KMS-11 (cell line): ENCODE measurements around the gene TMEM151B.

Experiments used
- H2AFZ ChIP-seq: fragments of 200-600 bp; sonication (generic); 2 replicates; pipeline ENCODE4 v1.6.1; 2016; ENCODE audit warnings: antibody characterized with exemption, mixed run types, low read depth
- H3K27ac ChIP-seq: fragments of 200-600 bp; sonication (generic); 2 replicates; pipeline ENCODE4 v1.6.1; 2016; ENCODE audit warnings: mild to moderate bottlenecking, mixed run types
- H3K27me3 ChIP-seq: fragments of 200-600 bp; sonication (generic); 2 replicates; pipeline ENCODE4 v1.6.1; 2017; ENCODE audit warnings: mild to moderate bottlenecking, low read depth, mixed run types, moderate library complexity; ENCODE audit not compliant: insufficient read depth
- H3K36me3 ChIP-seq: fragments of 200-600 bp; sonication (generic); 2 replicates; pipeline ENCODE4 v1.6.1; 2017; ENCODE audit warnings: mild to moderate bottlenecking, mixed run types; ENCODE audit not compliant: insufficient read depth
- H3K4me1 ChIP-seq: fragments of 200-600 bp; sonication (generic); 2 replicates; pipeline ENCODE4 v1.6.1; 2016; ENCODE audit warnings: mild to moderate bottlenecking, low read depth, mixed run types; ENCODE audit not compliant: poor library complexity, severe bottlenecking
- H3K4me2 ChIP-seq: fragments of 200-600 bp; sonication (generic); 2 replicates; pipeline ENCODE4 v1.7.0; 2016; ENCODE audit warnings: mild to moderate bottlenecking, mixed run types
- H3K4me3 ChIP-seq: fragments of 200-600 bp; sonication (generic); IDR thresholded peaks from 2 replicates; pipeline ENCODE4 v1.6.1; 2017; ENCODE audit warnings: low read depth, low read length, mixed read lengths; ENCODE audit not compliant: insufficient read depth
- H3K79me2 ChIP-seq: fragments of 200-600 bp; sonication (generic); 2 replicates; pipeline ENCODE4 v1.6.1; 2016; ENCODE audit warnings: low read depth, mixed run types; ENCODE audit not compliant: insufficient read depth
- H3K9ac ChIP-seq: fragments of 200-600 bp; sonication (generic); 2 replicates; pipeline ENCODE4 v1.6.1; 2016; ENCODE audit warnings: mild to moderate bottlenecking, mixed run types
- H4K20me1 ChIP-seq: fragments of 200-600 bp; sonication (generic); 2 replicates; pipeline ENCODE4 v1.6.1; 2016; ENCODE audit warnings: mild to moderate bottlenecking, mixed run types; ENCODE audit not compliant: insufficient read depth
- TF ChIP-seq, protein P1 (sequence below): fragments of 200-600 bp; sonication (generic); conservative IDR thresholded peaks from 2 replicates; pipeline ENCODE4 v1.6.1; 2017; ENCODE audit warnings: low read depth, mild to moderate bottlenecking, antibody characterized with exemption, low read length, moderate library complexity, mixed read lengths

The TMEM151B gene

DNA sequence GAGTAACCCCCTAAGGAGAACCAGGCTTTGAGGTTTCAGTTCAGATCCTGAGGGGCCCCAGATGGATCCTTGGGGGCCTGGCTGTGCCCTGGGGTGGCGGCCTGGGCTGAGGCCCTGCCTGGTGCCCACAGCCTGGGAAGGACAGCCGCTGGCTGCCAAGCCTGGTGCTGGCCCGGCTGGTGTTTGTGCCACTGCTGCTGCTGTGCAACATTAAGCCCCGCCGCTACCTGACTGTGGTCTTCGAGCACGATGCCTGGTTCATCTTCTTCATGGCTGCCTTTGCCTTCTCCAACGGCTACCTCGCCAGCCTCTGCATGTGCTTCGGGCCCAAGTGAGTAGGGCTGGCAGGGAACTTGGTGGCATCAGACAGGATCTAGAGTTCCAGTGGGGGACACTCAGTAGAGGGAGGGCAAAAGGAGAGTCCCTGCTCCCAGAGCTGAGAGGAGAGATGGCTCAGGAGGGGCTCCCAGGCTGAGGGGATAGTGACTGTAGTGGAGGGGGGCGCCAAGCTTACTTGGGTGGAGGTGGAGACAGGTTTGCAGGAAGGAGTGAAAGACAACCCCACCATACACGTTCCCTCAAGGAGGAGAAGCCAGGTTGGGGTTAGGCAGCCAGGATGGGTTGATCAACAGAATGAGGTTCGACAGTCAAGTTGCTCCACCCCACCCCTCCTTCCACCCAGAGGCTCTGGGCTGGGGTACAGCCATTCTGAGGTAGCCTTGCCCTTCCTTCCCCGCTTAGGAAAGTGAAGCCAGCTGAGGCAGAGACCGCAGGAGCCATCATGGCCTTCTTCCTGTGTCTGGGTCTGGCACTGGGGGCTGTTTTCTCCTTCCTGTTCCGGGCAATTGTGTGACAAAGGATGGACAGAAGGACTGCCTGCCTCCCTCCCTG is 37.3 kb upstream of the TMEM151B start:
- peaks cover 6% of the 10 kb centered on the region for H3K4me1 ChIP-seq
- no peak overlapping the region; the same call in 1 of the 2 replicates for H3K27ac ChIP-seq

DNA sequence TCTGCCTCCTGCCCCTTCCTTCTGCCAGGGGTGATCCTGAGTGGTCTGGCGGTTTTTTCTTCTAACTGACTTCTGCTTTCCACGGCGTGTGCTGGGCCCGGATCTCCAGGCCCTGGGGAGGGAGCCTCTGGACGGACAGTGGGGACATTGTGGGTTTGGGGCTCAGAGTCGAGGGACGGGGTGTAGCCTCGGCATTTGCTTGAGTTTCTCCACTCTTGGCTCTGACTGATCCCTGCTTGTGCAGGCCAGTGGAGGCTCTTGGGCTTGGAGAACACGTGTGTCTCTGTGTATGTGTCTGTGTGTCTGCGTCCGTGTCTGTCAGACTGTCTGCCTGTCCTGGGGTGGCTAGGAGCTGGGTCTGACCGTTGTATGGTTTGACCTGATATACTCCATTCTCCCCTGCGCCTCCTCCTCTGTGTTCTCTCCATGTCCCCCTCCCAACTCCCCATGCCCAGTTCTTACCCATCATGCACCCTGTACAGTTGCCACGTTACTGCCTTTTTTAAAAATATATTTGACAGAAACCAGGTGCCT is 36.6 kb upstream of the TMEM151B start:
- H3K36me3 ChIP-seq, result no peaks in the 10 kb centered on the region
- peaks cover 13% of the 10 kb centered on the region for H3K4me1 ChIP-seq
- no peak overlapping the region; the same call in 1 of the 2 replicates for H3K27ac ChIP-seq
- no peaks in the 10 kb centered on the region for H3K79me2 ChIP-seq
- H3K9ac ChIP-seq, result no peak overlapping the region
- no peaks in the 10 kb centered on the region for H4K20me1 ChIP-seq
- no peak overlapping the region for H3K4me3 ChIP-seq
- TF ChIP-seq, protein P1, sequence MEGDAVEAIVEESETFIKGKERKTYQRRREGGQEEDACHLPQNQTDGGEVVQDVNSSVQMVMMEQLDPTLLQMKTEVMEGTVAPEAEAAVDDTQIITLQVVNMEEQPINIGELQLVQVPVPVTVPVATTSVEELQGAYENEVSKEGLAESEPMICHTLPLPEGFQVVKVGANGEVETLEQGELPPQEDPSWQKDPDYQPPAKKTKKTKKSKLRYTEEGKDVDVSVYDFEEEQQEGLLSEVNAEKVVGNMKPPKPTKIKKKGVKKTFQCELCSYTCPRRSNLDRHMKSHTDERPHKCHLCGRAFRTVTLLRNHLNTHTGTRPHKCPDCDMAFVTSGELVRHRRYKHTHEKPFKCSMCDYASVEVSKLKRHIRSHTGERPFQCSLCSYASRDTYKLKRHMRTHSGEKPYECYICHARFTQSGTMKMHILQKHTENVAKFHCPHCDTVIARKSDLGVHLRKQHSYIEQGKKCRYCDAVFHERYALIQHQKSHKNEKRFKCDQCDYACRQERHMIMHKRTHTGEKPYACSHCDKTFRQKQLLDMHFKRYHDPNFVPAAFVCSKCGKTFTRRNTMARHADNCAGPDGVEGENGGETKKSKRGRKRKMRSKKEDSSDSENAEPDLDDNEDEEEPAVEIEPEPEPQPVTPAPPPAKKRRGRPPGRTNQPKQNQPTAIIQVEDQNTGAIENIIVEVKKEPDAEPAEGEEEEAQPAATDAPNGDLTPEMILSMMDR, result no peak
- H3K27me3 ChIP-seq, result no peaks in the 10 kb centered on the region
- H2AFZ ChIP-seq, result no peak overlapping the region
- H3K4me2 ChIP-seq, result no peak overlapping the region

More for the DNA sequence above, 37.3 kb upstream of the TMEM151B start:
- Histone ChIP-seq H3K79me2 (peaks cover 7% of the 10 kb centered on the region; the same call in 1 of the 2 replicates), H3K27me3 (no peaks in the 10 kb centered on the region), H3K4me2 (no peak overlapping the region), H4K20me1 (no peaks in the 10 kb centered on the region), H2AFZ (no peak overlapping the region), H3K9ac (no peak overlapping the region), H3K36me3 (no peaks in the 10 kb centered on the region), H3K4me3 (no peak overlapping the region)
- TF ChIP-seq, protein P1, result no peak

DNA sequence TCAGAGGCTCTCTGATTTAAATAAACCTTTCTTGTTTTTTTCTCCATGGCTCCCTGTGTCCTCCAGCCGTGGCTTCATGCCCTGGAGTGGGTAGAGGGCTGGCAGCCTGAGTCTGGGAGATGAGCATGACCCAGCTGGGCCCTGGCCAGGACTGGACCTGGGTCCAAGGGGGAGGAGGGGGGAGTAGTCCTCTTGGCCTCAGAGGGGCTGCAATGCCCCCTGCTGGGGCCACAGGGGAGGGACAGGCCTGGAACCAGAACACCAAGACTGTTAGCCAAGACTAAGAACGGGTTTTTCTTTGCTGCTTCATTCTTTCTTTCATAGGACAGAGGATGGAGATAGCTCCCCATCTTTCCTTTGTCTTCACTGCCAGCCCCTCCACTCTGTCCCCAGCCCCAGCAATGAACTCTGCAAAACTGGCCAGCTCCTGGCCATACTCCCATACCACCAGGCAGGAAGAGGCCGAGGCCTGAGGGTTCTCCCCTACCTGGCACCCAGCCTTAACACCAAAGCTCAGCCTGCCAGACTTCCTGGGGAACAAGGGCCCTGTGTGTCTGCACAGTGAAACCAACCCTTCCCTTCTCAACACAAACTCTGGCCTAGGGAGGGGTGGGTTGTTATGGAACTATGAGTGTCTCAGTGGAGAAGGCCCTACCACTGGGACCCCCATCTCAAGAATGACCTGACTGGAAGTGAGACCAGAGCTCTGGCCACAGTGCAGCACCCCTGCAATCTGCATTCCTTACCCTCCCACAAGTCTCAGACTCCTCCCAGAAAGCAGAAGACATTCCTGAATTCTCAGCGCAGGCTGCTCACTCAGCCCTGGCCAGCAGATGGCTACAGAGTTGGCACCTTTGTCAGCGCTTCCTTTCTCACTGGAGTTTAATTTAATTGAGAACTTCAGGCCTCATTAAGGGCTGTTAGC is 35.9 kb upstream of the TMEM151B start:
- Histone ChIP-seq H3K4me3 (no peak overlapping the region), H4K20me1 (no peaks in the 10 kb centered on the region), H3K36me3 (no peaks in the 10 kb centered on the region), H3K79me2 (no peaks in the 10 kb centered on the region), H2AFZ (no peak overlapping the region), H3K27ac (no peak overlapping the region; the same call in 1 of the 2 replicates), H3K27me3 (no peaks in the 10 kb centered on the region), H3K4me1 (peaks cover 14% of the 10 kb centered on the region), H3K4me2 (no peak overlapping the region), H3K9ac (no peak overlapping the region)
- TF ChIP-seq, protein P1, result peak; percentile 84

DNA sequence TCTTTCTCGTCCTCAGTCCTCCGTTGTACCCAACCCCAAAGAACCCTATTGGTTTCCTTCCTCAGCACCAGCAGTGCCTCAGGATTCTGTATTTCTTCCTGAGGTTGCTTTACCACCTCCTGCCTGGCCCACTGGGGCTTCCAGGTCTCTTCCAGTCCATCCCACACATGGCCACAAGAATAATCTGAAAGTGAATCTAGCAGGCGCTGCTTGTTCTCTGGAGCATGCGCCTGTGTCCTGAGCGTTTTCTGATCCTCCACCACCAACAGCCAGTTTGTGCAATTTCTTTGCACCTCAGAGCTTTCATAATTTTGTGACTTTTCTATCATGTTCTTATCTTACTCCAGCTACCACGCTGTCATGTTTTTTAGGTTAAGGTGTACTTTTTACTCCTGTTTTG is 35.0 kb upstream of the TMEM151B start:
- Histone ChIP-seq H3K4me3 (no peak overlapping the region), H2AFZ (no peak overlapping the region), H3K36me3 (no peaks in the 10 kb centered on the region), H3K4me1 (peaks cover 14% of the 10 kb centered on the region), H4K20me1 (no peaks in the 10 kb centered on the region), H3K27me3 (no peaks in the 10 kb centered on the region), H3K79me2 (no peaks in the 10 kb centered on the region), H3K27ac (no peak overlapping the region), H3K4me2 (no peak overlapping the region), H3K9ac (no peak overlapping the region)
- TF ChIP-seq, protein P1, result no peak
